Measurements from ENCODE around the gene RIMS1.

GRCh38 chr6:72321788-72322187 is 435.4 kb downstream of the RIMS1 start:
- TF ChIP-seq POLR2AphosphoS5 (IDR thresholded peaks at IDR 0.05; ENCODE audit: low read depth, low read length) (no peak), TAF1 (IDR thresholded peaks at IDR 0.05; ENCODE audit: borderline replicate concordance, low read depth, low read length) (no peak)
